SU-DHL-6 (cell line): Measurements from ENCODE around the gene EHD4.

Experiments
- CTCF ChIP-seq: fragments of 200-600 bp; sonication (generic); IDR thresholded peaks from one replicate; pipeline ENCODE4 v1.5.1; 2017; ENCODE audit warnings: antibody characterized with exemption, mild to moderate bottlenecking, low read length, moderate library complexity; ENCODE audit not compliant: insufficient read depth, poor library complexity, severe bottlenecking
- EZH2phosphoT487 ChIP-seq: fragments of 200-600 bp; sonication (generic), shearing (Covaris generic); conservative IDR thresholded peaks from 2 replicates; pipeline ENCODE4 v1.6.1; 2018; ENCODE audit warnings: mild to moderate bottlenecking, antibody characterized with exemption, low read length, moderate library complexity, mixed read lengths

DNA sequence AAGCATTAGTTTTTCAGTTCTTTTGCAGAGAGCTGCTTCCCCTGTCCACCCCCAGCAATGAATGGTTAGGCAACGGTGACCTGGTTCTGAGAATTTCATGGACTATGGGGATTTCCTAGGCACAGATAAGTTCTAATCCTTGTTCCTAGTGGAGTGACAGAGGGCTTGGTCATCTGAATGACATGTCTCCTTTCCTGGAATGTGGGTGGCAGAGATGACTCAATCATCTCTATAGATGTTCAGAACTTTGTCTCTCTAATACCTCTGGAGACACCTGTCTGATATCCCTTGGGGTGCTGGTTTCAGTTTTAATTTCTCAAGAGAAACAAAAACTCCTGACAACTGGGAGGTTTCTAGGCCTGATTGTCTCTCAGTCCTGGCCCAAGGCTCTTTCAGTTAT lies 38.1 kb upstream of the EHD4 start:
- TF ChIP-seq CTCF (no peak), EZH2phosphoT487 (no peak)
